HCT116 (cell line): ENCODE results near the gene KANSL3. TPM values are rescaled to one million over a fixed set of nuclear protein-coding genes. Genes with fewer than 3 reads are reported as not detected.

Source experiments
- ATAC-seq: fragments of 200-7000 bp; cut with Tn5 transposase; 2 replicates; pipeline ENCODE4 v1.9.1; 2020; ENCODE audit warnings: mild to moderate bottlenecking, moderate library complexity
- BruUV-seq: library from RNA; stranded (reverse); fragments of 400-500 nt; replicated peaks from 2 replicates; lab custom pipeline; 2021; lab: Mats Ljungman, UMichigan
- CTCF ChIA-PET: fragments of 300-600 bp; sonication (Branson Sonifier 250); formaldehyde crosslinking; loops from one replicate; lab custom pipeline; 2021; ENCODE audit warnings: antibody characterized with exemption; lab: Charles Lee
- POLR2A ChIA-PET: fragments of 300-600, 350-600 bp; sonication (Branson Sonifier 250); formaldehyde crosslinking; loops from one replicate; lab custom pipeline; 2021; ENCODE audit warnings: antibody characterized with exemption; lab: Charles Lee
- RAD21 ChIA-PET, 2 experiments: fragments of 300-600 bp; sonication (Branson Sonifier 250); formaldehyde crosslinking; loops; one replicate each; lab custom pipeline; 2023; ENCODE audit warnings: low total read pairs in 2 of 2; ENCODE audit not compliant: uncharacterized antibody in 2 of 2, unreplicated experiment in 2 of 2, low non-redundant PET in 1 of 2; lab: Charles Lee
- DNase-seq: peaks from one replicate; pipeline ENCODE4 v3.0.0-alpha.2; 2010; ENCODE audit warnings: low read depth, low spot score
- H2AFZ ChIP-seq: fragments of 200-600 bp; shearing (Covaris generic), sonication (generic); 2 replicates; pipeline ENCODE4 v1.6.1; 2017; ENCODE audit warnings: low read depth, mixed run types, mixed read lengths, antibody characterized with exemption, low read length; ENCODE audit not compliant: poor library complexity, severe bottlenecking
- H3K27ac ChIP-seq: 2 replicates; pipeline ENCODE4 v1.5.1; 2012; ENCODE audit warnings: low read depth, low read length
- H3K27me3 ChIP-seq: fragments of 200-600 bp; sonication (generic); 2 replicates; pipeline ENCODE4 v1.6.1; 2016; ENCODE audit warnings: mixed run types, low read length, mixed read lengths; ENCODE audit not compliant: insufficient read depth
- H3K36me3 ChIP-seq, 2 experiments: fragments of 200-500 bp in 1 of 2; fragments of 200-600 bp in 1 of 2; sonication (Bioruptor generic) in 1 of 2; sonication (generic) in 1 of 2; 2 replicates each; pipeline versions ENCODE4 v1.5.1 to v1.6.1; 2014 to 2016; ENCODE audit warnings: low read length in 2 of 2, inconsistent platforms in 1 of 2, mixed read lengths in 1 of 2, mixed run types in 1 of 2; ENCODE audit not compliant: insufficient read depth in 2 of 2, control insufficient read depth in 1 of 2
- H3K4me1 ChIP-seq, 2 experiments: fragments of 200-600 bp in 1 of 2; sonication (generic) in 1 of 2; 2 replicates each; pipeline versions ENCODE4 v1.5.1 to v1.6.1; 2012 to 2017; ENCODE audit warnings: low read length in 2 of 2, inconsistent platforms in 1 of 2, mild to moderate bottlenecking in 1 of 2, mixed read lengths in 1 of 2, mixed run types in 1 of 2, moderate library complexity in 1 of 2; ENCODE audit not compliant: insufficient read depth in 2 of 2, control insufficient read depth in 1 of 2
- H3K4me2 ChIP-seq: fragments of 200-600 bp; sonication (generic); 2 replicates; pipeline ENCODE4 v1.6.1; 2017; ENCODE audit warnings: mixed run types, low read length, mixed read lengths
- H3K4me3 ChIP-seq, 2 experiments: fragments of 200-600 bp in 1 of 2; sonication (generic) in 1 of 2; replicated peaks in 1 of 2; 2 replicates each; pipeline ENCODE4 v1.5.1; 2011 to 2016; ENCODE audit warnings: low read length in 2 of 2, control low read depth in 1 of 2, low read depth in 1 of 2, mild to moderate bottlenecking in 1 of 2, mixed read lengths in 1 of 2, mixed run types in 1 of 2
- H3K79me2 ChIP-seq: fragments of 200-600 bp; sonication (generic); 2 replicates; pipeline ENCODE4 v1.6.1; 2017; ENCODE audit warnings: mild to moderate bottlenecking, mixed run types, low read length, moderate library complexity, mixed read lengths; ENCODE audit not compliant: insufficient read depth
- H3K9ac ChIP-seq: fragments of 200-600 bp; sonication (generic); 2 replicates; pipeline ENCODE4 v1.6.1; 2016; ENCODE audit warnings: low read length, mixed read lengths
- H3K9me2 ChIP-seq: fragments of 200-600 bp; sonication (generic), shearing (Covaris generic); 2 replicates; pipeline ENCODE4 v1.6.1; 2017; ENCODE audit warnings: mixed run types, mild to moderate bottlenecking, moderate library complexity; ENCODE audit not compliant: insufficient read depth
- H3K9me3 ChIP-seq, 2 experiments: fragments of 200-500 bp in 1 of 2; fragments of 200-600 bp in 1 of 2; sonication (Bioruptor generic) in 1 of 2; sonication (generic) in 1 of 2; 2 replicates each; pipeline ENCODE4 v1.6.1; 2014 to 2017; ENCODE audit warnings: low read length in 2 of 2, mixed read lengths in 2 of 2, inconsistent platforms in 1 of 2, low read depth in 1 of 2, mild to moderate bottlenecking in 1 of 2, mixed run types in 1 of 2, moderate library complexity in 1 of 2; ENCODE audit not compliant: control insufficient read depth in 1 of 2, insufficient read depth in 1 of 2
- H4K20me1 ChIP-seq: fragments of 200-600 bp; sonication (generic), shearing (Covaris generic); 2 replicates; pipeline ENCODE4 v1.6.1; 2017; ENCODE audit warnings: mixed run types, mild to moderate bottlenecking, moderate library complexity; ENCODE audit not compliant: insufficient read depth
- CBX3 ChIP-seq: IDR thresholded peaks from 2 replicates; pipeline ENCODE4 v1.6.1; 2012; ENCODE audit warnings: low read depth
- CEBPB ChIP-seq: IDR thresholded peaks from 2 replicates; pipeline ENCODE4 v1.6.1; 2012; ENCODE audit warnings: low read depth
- CTCF ChIP-seq, 3 experiments: fragments of 200-600 bp in 1 of 3; sonication (generic) in 1 of 3; IDR thresholded peaks in 2 of 3; conservative IDR thresholded peaks in 1 of 3; 2 replicates each; pipeline ENCODE4 v1.5.1; 2012 to 2017; ENCODE audit warnings: low read depth in 2 of 3, low read length in 2 of 3, antibody characterized with exemption in 1 of 3, borderline replicate concordance in 1 of 3, control low read depth in 1 of 3, mild to moderate bottlenecking in 1 of 3, mixed read lengths in 1 of 3, mixed run types in 1 of 3, moderate library complexity in 1 of 3; ENCODE audit not compliant: insufficient read depth in 1 of 3
- EZH2phosphoT487 ChIP-seq: fragments of 200-600 bp; IDR thresholded peaks from 2 replicates; pipeline ENCODE4 v1.6.1; 2018; ENCODE audit warnings: antibody characterized with exemption, borderline replicate concordance
- FOSL1 ChIP-seq: IDR thresholded peaks from 2 replicates; pipeline ENCODE4 v1.6.1; 2012; ENCODE audit warnings: low read depth
- JUND ChIP-seq: IDR thresholded peaks from 2 replicates; pipeline ENCODE4 v1.6.1; 2012
- MAX ChIP-seq: IDR thresholded peaks from 2 replicates; pipeline ENCODE4 v1.6.1; 2012
- POLR2A ChIP-seq: IDR thresholded peaks from 2 replicates; pipeline ENCODE4 v1.7.0; 2011; ENCODE audit warnings: borderline replicate concordance; ENCODE audit not compliant: insufficient read depth, insufficient read length; ENCODE audit errors: extremely low read depth
- POLR2AphosphoS5 ChIP-seq: IDR thresholded peaks from 2 replicates; pipeline ENCODE4 v1.6.1; 2011; ENCODE audit warnings: mild to moderate bottlenecking, low read depth, low read length, moderate library complexity
- RAD21 ChIP-seq: IDR thresholded peaks from 2 replicates; pipeline ENCODE4 v1.6.1; 2012; ENCODE audit warnings: low read depth, mild to moderate bottlenecking
- REST ChIP-seq: IDR thresholded peaks from 2 replicates; pipeline ENCODE4 v1.6.1; 2012; ENCODE audit warnings: low read depth
- SIN3A ChIP-seq: IDR thresholded peaks from 2 replicates; pipeline ENCODE4 v1.6.1; 2012; ENCODE audit warnings: low read depth
- SRF ChIP-seq: IDR thresholded peaks from 2 replicates; pipeline ENCODE4 v1.6.1; 2012; ENCODE audit warnings: low read depth
- TCF7L2 ChIP-seq: IDR thresholded peaks from 2 replicates; pipeline ENCODE4 v1.7.0; 2011; ENCODE audit warnings: borderline replicate concordance, inconsistent platforms; ENCODE audit not compliant: insufficient read depth, insufficient read length; ENCODE audit errors: extremely low read depth
- YY1 ChIP-seq: IDR thresholded peaks from 2 replicates; pipeline ENCODE4 v1.6.1; 2011; ENCODE audit warnings: low read length, low read depth, moderate library complexity, mild to moderate bottlenecking; ENCODE audit not compliant: insufficient replicate concordance; ENCODE audit errors: extremely low read depth
- ZBTB33 ChIP-seq: IDR thresholded peaks from 2 replicates; pipeline ENCODE4 v1.6.1; 2011; ENCODE audit warnings: mild to moderate bottlenecking, low read length, moderate library complexity; ENCODE audit not compliant: insufficient replicate concordance; ENCODE audit errors: extremely low read depth
- ZFX ChIP-seq: fragments of 450-650 bp; IDR thresholded peaks from 2 replicates; pipeline ENCODE4 v1.6.1; 2017
- ZNF274 ChIP-seq: fragments of 200-500 bp; sonication (Bioruptor generic); IDR thresholded peaks from 2 replicates; pipeline ENCODE4 v1.6.1; 2014; ENCODE audit warnings: mild to moderate bottlenecking, low read depth, low read length, inconsistent platforms
- intact Hi-C: fragments of 100-400 bp; cut with micrococcal nuclease; formaldehyde crosslinking; loops from 2 replicates; pipeline ENCODE4 v1.10.0; 2022
- total RNA-seq: library from RNA; stranded (reverse); gene quantifications from one replicate; pipeline ENCODE4 v1.2.1, GENCODE V29; 2021; ENCODE audit not compliant: unreplicated experiment

KANSL3 gene
- total RNA-seq, 1 experiment from 2014 or later: 35.8 TPM

GRCh38 chr2:96549967-96550786 is 87.9 kb downstream of the KANSL3 start:
- peak overlapping the region; percentile 49; the same call in 1 of the 2 replicates for H3K27ac ChIP-seq
- BruUV-seq: no TSS peak
- peak; percentile 67 for DNase-seq
- CTCF ChIA-PET: interaction anchor here (0.7 to 2.1 kb wide), 19 partner anchors 10 to 562 kb away, joined by 3 to 22 read pairs (median 4); partner anchors contain the start of genes ANKRD39, ARID5A, CNNM3 and ITPRIPL1
- H3K9me3 ChIP-seq: no peaks in the 10 kb centered on the region
- peaks cover 9 to 37% of the 10 kb centered on the region in 2 experiments; a peak in 3 of 4 replicates for H3K4me1 ChIP-seq
- H2AFZ ChIP-seq: no peak overlapping the region
- H4K20me1 ChIP-seq: no peaks in the 10 kb centered on the region
- peak overlapping the region; percentile 46 for H3K9ac ChIP-seq
- POLR2A ChIA-PET: no interaction called here
- no peaks in the 10 kb centered on the region for H3K36me3 ChIP-seq
- H3K4me2 ChIP-seq: peak overlapping the region; percentile 62
- intact Hi-C loops: loop anchor here (1.0 to 10.0 kb wide), 5 partner anchors 30 to 562 kb away; partner anchors contain the start of genes ANKRD36 and CNNM4
- H3K79me2 ChIP-seq: no peaks in the 10 kb centered on the region
- H3K4me3 ChIP-seq: peak overlapping the region; percentile 9 to 23
- H3K27me3 ChIP-seq: no peaks in the 10 kb centered on the region
- RAD21 ChIA-PET: interaction anchor here (0.7 to 0.9 kb wide), 3 partner anchors 18 to 31 kb away, joined by 3 to 5 read pairs (median 4); no protein-coding TSS in a partner anchor
- ATAC-seq: peak; percentile 81
- H3K9me2 ChIP-seq: no peaks in the 10 kb centered on the region
- TF ChIP-seq SIN3A (no peak), JUND (no peak), YY1 (peak; percentile 36), TCF7L2 (peak; percentile 41), FOSL1 (no peak), POLR2A (no peak), ZBTB33 (no peak), POLR2AphosphoS5 (0 out of 2 replicates have a peak, but pooled peaks have one; percentile 25), MAX (no peak), REST (no peak), CTCF (IDR thresholded peaks at IDR 0.05 in 2 of 3, conservative IDR thresholded peaks at IDR 0.05 in 1 of 3; ENCODE audit: borderline replicate concordance in 1 of 3, insufficient read depth in 1 of 3, low read depth in 2 of 3, low read length in 2 of 3) (peak in 2 of 3 experiments; percentile 82 to 91; a peak in 4 of 6 replicates), CBX3 (no peak), ZFX (peak; percentile 57; the same call in 1 of the 2 replicates), CEBPB (no peak), SRF (no peak), EZH2phosphoT487 (no peak), RAD21 (no peak), ZNF274 (no peak)
